ENCODE data around the gene N4BP2L1.

The N4BP2L1 gene

GRCh38 chr13:32455594-32455903 lies 27.6 kb upstream of the N4BP2L1 start:
- no peak overlapping the region for H3K4me3 ChIP-seq (ENCODE audit: low read depth in 1 of 5, low read length in 5 of 5)
- H3K4me1 ChIP-seq (ENCODE audit: control insufficient read depth in 5 of 5, insufficient read depth in 5 of 5, low read length in 5 of 5) = no peaks in the 10 kb centered on the region
- no peaks in the 10 kb centered on the region for H3K27me3 ChIP-seq (ENCODE audit: control insufficient read depth in 5 of 5, insufficient read depth in 4 of 5, low read length in 5 of 5)
- peaks cover 2 to 13% (median 10%) of the 10 kb centered on the region in 5 donors for H3K9me3 ChIP-seq (ENCODE audit: control insufficient read depth in 5 of 5, low read length in 5 of 5)
- H3K9ac ChIP-seq (ENCODE audit: low read length in 5 of 5) = no peak overlapping the region
- H3K27ac ChIP-seq (ENCODE audit: low read depth, low read length) = no peak overlapping the region
- H3K36me3 ChIP-seq (ENCODE audit: control insufficient read depth in 5 of 5, insufficient read depth in 5 of 5, low read length in 5 of 5) = peaks cover 0 to 13% (median 0%) of the 10 kb centered on the region in 5 donors

GRCh38 chr13:32454886-32455593 lies 27.1 kb upstream of the N4BP2L1 start:
- no peaks in the 10 kb centered on the region for H3K27me3 ChIP-seq (ENCODE audit: control insufficient read depth in 5 of 5, insufficient read depth in 4 of 5, low read length in 5 of 5)
- H3K9ac ChIP-seq (ENCODE audit: low read length in 5 of 5) = no peak overlapping the region
- no peak overlapping the region for H3K27ac ChIP-seq (ENCODE audit: low read depth, low read length)
- H3K4me3 ChIP-seq (ENCODE audit: low read depth in 1 of 5, low read length in 5 of 5) = no peak overlapping the region
- H3K36me3 ChIP-seq (ENCODE audit: control insufficient read depth in 5 of 5, insufficient read depth in 5 of 5, low read length in 5 of 5) = peaks cover 0 to 13% (median 0%) of the 10 kb centered on the region in 5 donors
- no peaks in the 10 kb centered on the region for H3K4me1 ChIP-seq (ENCODE audit: control insufficient read depth in 5 of 5, insufficient read depth in 5 of 5, low read length in 5 of 5)
- H3K9me3 ChIP-seq (ENCODE audit: control insufficient read depth in 5 of 5, low read length in 5 of 5) = peaks cover 2 to 13% (median 10%) of the 10 kb centered on the region in 5 donors

- Histone ChIP-seq H3K9ac (ENCODE audit: low read length in 5 of 5) (no peak overlapping the region), H3K9me3 (ENCODE audit: control insufficient read depth in 5 of 5, low read length in 5 of 5) (peaks cover 2 to 13% (median 10%) of the 10 kb centered on the region in 5 donors), H3K27me3 (ENCODE audit: control insufficient read depth in 5 of 5, insufficient read depth in 4 of 5, low read length in 5 of 5) (no peaks in the 10 kb centered on the region), H3K4me1 (ENCODE audit: control insufficient read depth in 5 of 5, insufficient read depth in 5 of 5, low read length in 5 of 5) (no peaks in the 10 kb centered on the region), H3K27ac (ENCODE audit: low read depth, low read length) (no peak overlapping the region), H3K36me3 (ENCODE audit: control insufficient read depth in 5 of 5, insufficient read depth in 5 of 5, low read length in 5 of 5) (peaks cover 0 to 11% (median 0%) of the 10 kb centered on the region in 5 donors), H3K4me3 (ENCODE audit: low read depth in 1 of 5, low read length in 5 of 5) (no peak overlapping the region)
Observed at GRCh38 chr13:32453981-32454380, 26.1 kb upstream of the N4BP2L1 start.

- Histone ChIP-seq H3K27ac (ENCODE audit: low read depth, low read length) (no peak overlapping the region), H3K4me1 (ENCODE audit: control insufficient read depth in 5 of 5, insufficient read depth in 5 of 5, low read length in 5 of 5) (no peaks in the 10 kb centered on the region), H3K9me3 (ENCODE audit: control insufficient read depth in 5 of 5, low read length in 5 of 5) (peaks cover 0 to 3% (median 0%) of the 10 kb centered on the region in 5 donors), H3K9ac (ENCODE audit: low read length in 5 of 5) (no peak overlapping the region), H3K36me3 (ENCODE audit: control insufficient read depth in 5 of 5, insufficient read depth in 5 of 5, low read length in 5 of 5) (peaks cover 0 to 9% (median 2%) of the 10 kb centered on the region in 5 donors), H3K4me3 (ENCODE audit: low read depth in 1 of 5, low read length in 5 of 5) (no peak overlapping the region), H3K27me3 (ENCODE audit: control insufficient read depth in 5 of 5, insufficient read depth in 4 of 5, low read length in 5 of 5) (no peaks in the 10 kb centered on the region)
Observed at GRCh38 chr13:32448972-32449371, 21.0 kb upstream of the N4BP2L1 start.

- H3K4me1 ChIP-seq (ENCODE audit: control insufficient read depth in 5 of 5, insufficient read depth in 5 of 5, low read length in 5 of 5) = no peaks in the 10 kb centered on the region
- H3K27ac ChIP-seq (ENCODE audit: low read depth, low read length) = no peak overlapping the region
- peaks cover 0 to 12% (median 2%) of the 10 kb centered on the region in 5 donors for H3K36me3 ChIP-seq (ENCODE audit: control insufficient read depth in 5 of 5, insufficient read depth in 5 of 5, low read length in 5 of 5)
- H3K27me3 ChIP-seq (ENCODE audit: control insufficient read depth in 5 of 5, insufficient read depth in 4 of 5, low read length in 5 of 5) = no peaks in the 10 kb centered on the region
- H3K4me3 ChIP-seq (ENCODE audit: low read depth in 1 of 5, low read length in 5 of 5) = no peak overlapping the region
- H3K9ac ChIP-seq (ENCODE audit: low read length in 5 of 5) = no peak overlapping the region
- peaks cover 0 to 3% (median 0%) of the 10 kb centered on the region in 5 donors for H3K9me3 ChIP-seq (ENCODE audit: control insufficient read depth in 5 of 5, low read length in 5 of 5)
Observed at GRCh38 chr13:32447894-32448623, 20.1 kb upstream of the N4BP2L1 start.

GRCh38 chr13:32446773-32447465 lies 19.0 kb upstream of the N4BP2L1 start:
- Histone ChIP-seq H3K4me3 (ENCODE audit: low read depth in 1 of 5, low read length in 5 of 5) (no peak overlapping the region), H3K36me3 (ENCODE audit: control insufficient read depth in 5 of 5, insufficient read depth in 5 of 5, low read length in 5 of 5) (peaks cover 0 to 12% (median 2%) of the 10 kb centered on the region in 5 donors), H3K9ac (ENCODE audit: low read length in 5 of 5) (no peak overlapping the region), H3K9me3 (ENCODE audit: control insufficient read depth in 5 of 5, low read length in 5 of 5) (no peaks in the 10 kb centered on the region), H3K4me1 (ENCODE audit: control insufficient read depth in 5 of 5, insufficient read depth in 5 of 5, low read length in 5 of 5) (no peaks in the 10 kb centered on the region), H3K27ac (ENCODE audit: low read depth, low read length) (no peak overlapping the region), H3K27me3 (ENCODE audit: control insufficient read depth in 5 of 5, insufficient read depth in 4 of 5, low read length in 5 of 5) (no peaks in the 10 kb centered on the region)

- Histone ChIP-seq H3K4me3 (ENCODE audit: low read depth in 1 of 5, low read length in 5 of 5) (no peak overlapping the region), H3K9ac (ENCODE audit: low read length in 5 of 5) (no peak overlapping the region), H3K36me3 (ENCODE audit: control insufficient read depth in 5 of 5, insufficient read depth in 5 of 5, low read length in 5 of 5) (peaks cover 0 to 12% (median 2%) of the 10 kb centered on the region in 5 donors), H3K9me3 (ENCODE audit: control insufficient read depth in 5 of 5, low read length in 5 of 5) (no peaks in the 10 kb centered on the region), H3K27ac (ENCODE audit: low read depth, low read length) (no peak overlapping the region), H3K4me1 (ENCODE audit: control insufficient read depth in 5 of 5, insufficient read depth in 5 of 5, low read length in 5 of 5) (no peaks in the 10 kb centered on the region), H3K27me3 (ENCODE audit: control insufficient read depth in 5 of 5, insufficient read depth in 4 of 5, low read length in 5 of 5) (no peaks in the 10 kb centered on the region)
Observed at GRCh38 chr13:32446220-32446619, 18.3 kb upstream of the N4BP2L1 start.

- Histone ChIP-seq H3K27me3 (ENCODE audit: control insufficient read depth in 5 of 5, insufficient read depth in 4 of 5, low read length in 5 of 5) (no peaks in the 10 kb centered on the region), H3K36me3 (ENCODE audit: control insufficient read depth in 5 of 5, insufficient read depth in 5 of 5, low read length in 5 of 5) (peaks cover 0 to 12% (median 2%) of the 10 kb centered on the region in 5 donors), H3K4me1 (ENCODE audit: control insufficient read depth in 5 of 5, insufficient read depth in 5 of 5, low read length in 5 of 5) (no peaks in the 10 kb centered on the region), H3K9me3 (ENCODE audit: control insufficient read depth in 5 of 5, low read length in 5 of 5) (no peaks in the 10 kb centered on the region), H3K4me3 (ENCODE audit: low read depth in 1 of 5, low read length in 5 of 5) (no peak overlapping the region), H3K27ac (ENCODE audit: low read depth, low read length) (no peak overlapping the region), H3K9ac (ENCODE audit: low read length in 5 of 5) (no peak overlapping the region)
Observed at GRCh38 chr13:32445461-32445860, 17.5 kb upstream of the N4BP2L1 start.

GRCh38 chr13:32443111-32443510 lies 15.2 kb upstream of the N4BP2L1 start:
- peaks cover 0 to 12% (median 5%) of the 10 kb centered on the region in 5 donors for H3K36me3 ChIP-seq (ENCODE audit: control insufficient read depth in 5 of 5, insufficient read depth in 5 of 5, low read length in 5 of 5)
- H3K9ac ChIP-seq (ENCODE audit: low read length in 5 of 5) = no peak overlapping the region
- H3K27ac ChIP-seq (ENCODE audit: low read depth, low read length) = no peak overlapping the region
- H3K27me3 ChIP-seq (ENCODE audit: control insufficient read depth in 5 of 5, insufficient read depth in 4 of 5, low read length in 5 of 5) = no peaks in the 10 kb centered on the region
- H3K4me3 ChIP-seq (ENCODE audit: low read depth in 1 of 5, low read length in 5 of 5) = no peak overlapping the region
- H3K4me1 ChIP-seq (ENCODE audit: control insufficient read depth in 5 of 5, insufficient read depth in 5 of 5, low read length in 5 of 5) = no peaks in the 10 kb centered on the region
- no peaks in the 10 kb centered on the region for H3K9me3 ChIP-seq (ENCODE audit: control insufficient read depth in 5 of 5, low read length in 5 of 5)

GRCh38 chr13:32438871-32439270 lies 10.9 kb upstream of the N4BP2L1 start:
- no peaks in the 10 kb centered on the region for H3K27me3 ChIP-seq (ENCODE audit: control insufficient read depth in 5 of 5, insufficient read depth in 4 of 5, low read length in 5 of 5)
- H3K9me3 ChIP-seq (ENCODE audit: control insufficient read depth in 5 of 5, low read length in 5 of 5) = no peaks in the 10 kb centered on the region
- no peak overlapping the region for H3K9ac ChIP-seq (ENCODE audit: low read length in 5 of 5)
- H3K4me1 ChIP-seq (ENCODE audit: control insufficient read depth in 5 of 5, insufficient read depth in 5 of 5, low read length in 5 of 5) = no peaks in the 10 kb centered on the region
- peaks cover 0 to 16% (median 11%) of the 10 kb centered on the region in 5 donors for H3K36me3 ChIP-seq (ENCODE audit: control insufficient read depth in 5 of 5, insufficient read depth in 5 of 5, low read length in 5 of 5)
- H3K4me3 ChIP-seq (ENCODE audit: low read depth in 1 of 5, low read length in 5 of 5) = no peak overlapping the region
- no peak overlapping the region for H3K27ac ChIP-seq (ENCODE audit: low read depth, low read length)
